Endothelial cell (in vitro differentiated cells): Measurements from ENCODE around the gene WDFY3. TPM values are rescaled to one million over a fixed set of nuclear protein-coding genes. Genes with fewer than 3 reads are reported as not detected.

Experiments
- DNase-seq: peaks from one replicate; pipeline ENCODE4 v3.0.0; 2021; ENCODE audit warnings: low spot score
- H3K27ac Mint-ChIP-seq: one replicate; pipeline ENCODE4 v1.8.0; 2021; ENCODE audit warnings: mixed read lengths, inconsistent platforms; ENCODE audit not compliant: unreplicated experiment
- H3K27me3 Mint-ChIP-seq: one replicate; pipeline ENCODE4 v1.8.0; 2021; ENCODE audit warnings: mild to moderate bottlenecking, moderate library complexity, mixed read lengths, inconsistent platforms; ENCODE audit not compliant: unreplicated experiment
- H3K36me3 Mint-ChIP-seq: one replicate; pipeline ENCODE4 v1.8.0; 2021; ENCODE audit warnings: mild to moderate bottlenecking, low read depth, mixed read lengths, inconsistent platforms; ENCODE audit not compliant: unreplicated experiment
- H3K4me1 Mint-ChIP-seq: one replicate; pipeline ENCODE4 v1.8.0; 2021; ENCODE audit warnings: mild to moderate bottlenecking, mixed read lengths, inconsistent platforms; ENCODE audit not compliant: unreplicated experiment
- H3K4me3 Mint-ChIP-seq: one replicate; pipeline ENCODE4 v1.8.0; 2021; ENCODE audit warnings: mild to moderate bottlenecking, mixed read lengths, inconsistent platforms; ENCODE audit not compliant: unreplicated experiment
- H3K9me3 Mint-ChIP-seq: one replicate; pipeline ENCODE4 v1.8.0; 2021; ENCODE audit warnings: mixed read lengths, inconsistent platforms; ENCODE audit not compliant: unreplicated experiment
- total RNA-seq: library from RNA; stranded (reverse); fragmentation: NEBNext Ultra II Directional; extraction: Animal tissue kit (Norgen Biotek cat#: 25700); gene quantifications from one replicate; pipeline ENCODE4 v1.2.1, GENCODE V29; 2021; ENCODE audit not compliant: unreplicated experiment
- TF ChIP-seq, protein P1 (sequence below): fragments of 200-600 bp; sonication (generic); IDR thresholded peaks from one replicate; pipeline ENCODE4 v1.5.0; 2021; ENCODE audit warnings: antibody characterized with exemption; ENCODE audit not compliant: unreplicated experiment

The WDFY3 gene
- total RNA-seq, 1 donor from 2014 or later: 94.8 TPM

GRCh38 chr4:84878546-84878945 lies 87.9 kb downstream of the WDFY3 start:
- TF ChIP-seq, protein P1, sequence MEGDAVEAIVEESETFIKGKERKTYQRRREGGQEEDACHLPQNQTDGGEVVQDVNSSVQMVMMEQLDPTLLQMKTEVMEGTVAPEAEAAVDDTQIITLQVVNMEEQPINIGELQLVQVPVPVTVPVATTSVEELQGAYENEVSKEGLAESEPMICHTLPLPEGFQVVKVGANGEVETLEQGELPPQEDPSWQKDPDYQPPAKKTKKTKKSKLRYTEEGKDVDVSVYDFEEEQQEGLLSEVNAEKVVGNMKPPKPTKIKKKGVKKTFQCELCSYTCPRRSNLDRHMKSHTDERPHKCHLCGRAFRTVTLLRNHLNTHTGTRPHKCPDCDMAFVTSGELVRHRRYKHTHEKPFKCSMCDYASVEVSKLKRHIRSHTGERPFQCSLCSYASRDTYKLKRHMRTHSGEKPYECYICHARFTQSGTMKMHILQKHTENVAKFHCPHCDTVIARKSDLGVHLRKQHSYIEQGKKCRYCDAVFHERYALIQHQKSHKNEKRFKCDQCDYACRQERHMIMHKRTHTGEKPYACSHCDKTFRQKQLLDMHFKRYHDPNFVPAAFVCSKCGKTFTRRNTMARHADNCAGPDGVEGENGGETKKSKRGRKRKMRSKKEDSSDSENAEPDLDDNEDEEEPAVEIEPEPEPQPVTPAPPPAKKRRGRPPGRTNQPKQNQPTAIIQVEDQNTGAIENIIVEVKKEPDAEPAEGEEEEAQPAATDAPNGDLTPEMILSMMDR: no peak
- no peak for DNase-seq
- Mint-ChIP-seq H3K27ac (no peak overlapping the region), H3K36me3 (no peaks in the 10 kb centered on the region), H3K4me3 (no peak overlapping the region), H3K27me3 (peaks cover 2% of the 10 kb centered on the region), H3K9me3 (no peaks in the 10 kb centered on the region), H3K4me1 (no peaks in the 10 kb centered on the region)

GRCh38 chr4:84878090-84878489 lies 88.4 kb downstream of the WDFY3 start:
- no peak overlapping the region for H3K27ac Mint-ChIP-seq
- TF ChIP-seq, protein P1: no peak
- no peaks in the 10 kb centered on the region for H3K4me1 Mint-ChIP-seq
- no peak overlapping the region for H3K4me3 Mint-ChIP-seq
- H3K9me3 Mint-ChIP-seq: no peaks in the 10 kb centered on the region
- peaks cover 2% of the 10 kb centered on the region for H3K27me3 Mint-ChIP-seq
- H3K36me3 Mint-ChIP-seq: no peaks in the 10 kb centered on the region
- no peak for DNase-seq

DNA sequence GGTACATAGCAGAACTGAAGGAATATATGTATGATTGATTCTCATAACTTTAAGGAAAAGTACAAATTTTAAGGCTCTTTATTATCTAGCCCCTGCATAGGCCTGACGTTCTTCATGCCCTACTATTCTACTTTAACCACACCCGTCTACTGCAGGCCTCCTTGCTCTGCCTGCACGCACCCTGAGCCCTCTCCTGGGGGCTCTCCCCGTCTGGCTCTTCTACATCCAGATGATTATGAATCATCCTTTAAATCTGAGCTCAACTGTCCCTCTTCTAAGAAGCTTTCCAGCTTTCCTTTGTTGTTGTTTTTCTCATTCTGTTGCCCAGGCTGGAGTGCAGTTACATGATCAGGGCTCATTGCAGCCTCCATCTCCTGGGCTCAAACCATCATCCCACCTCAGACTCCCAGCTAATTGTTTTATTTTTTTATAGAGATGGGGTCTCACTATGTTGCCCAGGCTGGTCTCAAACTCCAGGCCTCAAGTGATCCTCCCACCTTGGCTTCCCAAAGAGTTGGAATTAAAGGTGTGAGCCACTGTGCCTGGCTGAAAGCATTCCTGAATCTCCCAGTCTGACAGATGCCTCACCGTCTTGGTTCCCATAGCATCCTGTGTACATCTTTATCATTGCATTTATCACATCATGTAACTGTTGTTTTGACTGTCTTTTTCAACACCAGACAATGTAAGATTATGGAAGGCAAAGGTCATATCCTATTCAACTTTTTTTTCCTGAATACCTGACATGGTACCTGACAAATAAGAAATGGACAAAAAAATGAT lies 89.2 kb downstream of the WDFY3 start:
- H3K27ac Mint-ChIP-seq: no peak overlapping the region

GRCh38 chr4:84875636-84876371 lies 90.7 kb downstream of the WDFY3 start:
- DNase-seq: no peak
- no peaks in the 10 kb centered on the region for H3K36me3 Mint-ChIP-seq
- TF ChIP-seq, protein P1: no peak
- H3K27me3 Mint-ChIP-seq: peaks cover 2% of the 10 kb centered on the region
- peaks cover 10% of the 10 kb centered on the region for H3K4me1 Mint-ChIP-seq
- no peaks in the 10 kb centered on the region for H3K9me3 Mint-ChIP-seq
- H3K4me3 Mint-ChIP-seq: no peak overlapping the region
- H3K27ac Mint-ChIP-seq: no peak overlapping the region

More for the DNA sequence above, 89.2 kb downstream of the WDFY3 start:
- Mint-ChIP-seq H3K4me1 (no peaks in the 10 kb centered on the region), H3K4me3 (no peak overlapping the region), H3K27me3 (peaks cover 2% of the 10 kb centered on the region), H3K36me3 (no peaks in the 10 kb centered on the region), H3K9me3 (no peaks in the 10 kb centered on the region)
- TF ChIP-seq, protein P1: no peak
- DNase-seq: no peak

DNA sequence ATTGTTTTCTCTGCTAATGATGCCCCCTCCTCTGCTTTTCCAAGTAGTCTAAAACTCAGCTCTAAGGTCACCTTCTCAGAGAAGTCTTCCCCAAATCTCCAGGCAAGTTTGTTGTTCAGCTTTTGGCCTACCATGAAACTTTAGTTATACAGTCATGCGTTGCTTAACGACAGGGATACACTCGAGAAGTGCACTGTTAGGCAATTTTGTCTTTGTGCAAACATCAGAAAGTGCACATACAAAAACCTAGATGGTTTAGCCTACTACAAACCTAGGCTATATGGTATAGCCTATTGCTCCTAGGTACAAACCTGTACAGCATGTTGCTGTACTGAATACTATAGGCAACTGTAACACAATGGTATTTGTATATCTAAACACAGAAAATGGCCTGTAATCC lies 91.9 kb downstream of the WDFY3 start:
- TF ChIP-seq, protein P1: no peak
- H3K9me3 Mint-ChIP-seq: no peaks in the 10 kb centered on the region
- DNase-seq: no peak
- no peak overlapping the region for H3K4me3 Mint-ChIP-seq
- peaks cover 2% of the 10 kb centered on the region for H3K27me3 Mint-ChIP-seq
- H3K27ac Mint-ChIP-seq: no peak overlapping the region
- H3K4me1 Mint-ChIP-seq: peaks cover 21% of the 10 kb centered on the region
- H3K36me3 Mint-ChIP-seq: no peaks in the 10 kb centered on the region
